ENCODE data around the gene ZEB2.

Gene ZEB2

GRCh38 chr2:144476682-144477081 lies 43.2 kb downstream of the ZEB2 start:
- no peaks in the 10 kb centered on the region for H3K4me1 Mint-ChIP-seq
- H3K27me3 Mint-ChIP-seq, result no peaks in the 10 kb centered on the region
- H3K4me3 Mint-ChIP-seq, result no peak overlapping the region
- H3K9me3 Mint-ChIP-seq, result no peaks in the 10 kb centered on the region
- H3K36me3 Mint-ChIP-seq, result no peaks in the 10 kb centered on the region
- H3K27ac Mint-ChIP-seq, result no peak overlapping the region

- Mint-ChIP-seq H3K27ac (no peak overlapping the region), H3K4me3 (no peak overlapping the region), H3K27me3 (no peaks in the 10 kb centered on the region), H3K4me1 (peaks cover 9% of the 10 kb centered on the region), H3K36me3 (no peaks in the 10 kb centered on the region), H3K9me3 (no peaks in the 10 kb centered on the region)
Observed at GRCh38 chr2:144475569-144476275, 44.2 kb downstream of the ZEB2 start.

GRCh38 chr2:144475044-144475443 lies 44.9 kb downstream of the ZEB2 start:
- H3K27me3 Mint-ChIP-seq, result no peaks in the 10 kb centered on the region
- no peak overlapping the region for H3K4me3 Mint-ChIP-seq
- H3K27ac Mint-ChIP-seq, result no peak overlapping the region

GRCh38 chr2:144474017-144474416 lies 45.9 kb downstream of the ZEB2 start:
- Mint-ChIP-seq H3K4me1 (peaks cover 11% of the 10 kb centered on the region), H3K36me3 (no peaks in the 10 kb centered on the region), H3K27ac (no peak overlapping the region), H3K9me3 (no peaks in the 10 kb centered on the region), H3K27me3 (no peaks in the 10 kb centered on the region), H3K4me3 (no peak overlapping the region)

More at GRCh38 chr2:144475044-144475443, 44.9 kb downstream of the ZEB2 start:
- Mint-ChIP-seq H3K4me1 (peaks cover 11% of the 10 kb centered on the region), H3K36me3 (no peaks in the 10 kb centered on the region), H3K9me3 (no peaks in the 10 kb centered on the region)

- H3K9me3 Mint-ChIP-seq, result no peaks in the 10 kb centered on the region
- H3K4me1 Mint-ChIP-seq, result peaks cover 11% of the 10 kb centered on the region
- no peak overlapping the region for H3K27ac Mint-ChIP-seq
- no peaks in the 10 kb centered on the region for H3K36me3 Mint-ChIP-seq
- no peak overlapping the region for H3K4me3 Mint-ChIP-seq
- peaks cover under 1% of the 10 kb centered on the region for H3K27me3 Mint-ChIP-seq
Observed at GRCh38 chr2:144472911-144473310, 47.0 kb downstream of the ZEB2 start.

GRCh38 chr2:144472046-144472412 lies 47.9 kb downstream of the ZEB2 start:
- Mint-ChIP-seq H3K9me3 (no peaks in the 10 kb centered on the region), H3K36me3 (no peaks in the 10 kb centered on the region), H3K4me1 (peaks cover 11% of the 10 kb centered on the region), H3K27me3 (peaks cover 1% of the 10 kb centered on the region), H3K27ac (no peak overlapping the region), H3K4me3 (no peak overlapping the region)

- H3K36me3 Mint-ChIP-seq, result no peaks in the 10 kb centered on the region
- H3K27ac Mint-ChIP-seq, result peak overlapping the region; percentile 83
- H3K9me3 Mint-ChIP-seq, result no peaks in the 10 kb centered on the region
- H3K4me3 Mint-ChIP-seq, result no peak overlapping the region
- peaks cover 1% of the 10 kb centered on the region for H3K27me3 Mint-ChIP-seq
- peaks cover 11% of the 10 kb centered on the region for H3K4me1 Mint-ChIP-seq
Observed at GRCh38 chr2:144471305-144472045, 48.4 kb downstream of the ZEB2 start.

- H3K27ac Mint-ChIP-seq, result peak overlapping the region; percentile 83
- H3K27me3 Mint-ChIP-seq, result peaks cover 1% of the 10 kb centered on the region
- no peaks in the 10 kb centered on the region for H3K9me3 Mint-ChIP-seq
- no peaks in the 10 kb centered on the region for H3K36me3 Mint-ChIP-seq
- H3K4me1 Mint-ChIP-seq, result peaks cover 11% of the 10 kb centered on the region
- H3K4me3 Mint-ChIP-seq, result no peak overlapping the region
Observed at GRCh38 chr2:144470816-144471215, 49.1 kb downstream of the ZEB2 start.

- no peaks in the 10 kb centered on the region for H3K36me3 Mint-ChIP-seq
- H3K27ac Mint-ChIP-seq, result no peak overlapping the region
- peaks cover 11% of the 10 kb centered on the region for H3K4me1 Mint-ChIP-seq
- peaks cover 1% of the 10 kb centered on the region for H3K27me3 Mint-ChIP-seq
- no peak overlapping the region for H3K4me3 Mint-ChIP-seq
- no peaks in the 10 kb centered on the region for H3K9me3 Mint-ChIP-seq
Observed at GRCh38 chr2:144470334-144470733, 49.6 kb downstream of the ZEB2 start.

GRCh38 chr2:144469798-144470197 lies 50.1 kb downstream of the ZEB2 start:
- Mint-ChIP-seq H3K36me3 (no peaks in the 10 kb centered on the region), H3K9me3 (no peaks in the 10 kb centered on the region), H3K27me3 (peaks cover 1% of the 10 kb centered on the region), H3K4me1 (peaks cover 11% of the 10 kb centered on the region), H3K27ac (no peak overlapping the region), H3K4me3 (no peak overlapping the region)

- Mint-ChIP-seq H3K27me3 (peaks cover 1% of the 10 kb centered on the region), H3K27ac (no peak overlapping the region), H3K4me1 (peaks cover 11% of the 10 kb centered on the region), H3K4me3 (no peak overlapping the region), H3K9me3 (no peaks in the 10 kb centered on the region), H3K36me3 (no peaks in the 10 kb centered on the region)
Observed at GRCh38 chr2:144468823-144469595, 50.9 kb downstream of the ZEB2 start.

- Mint-ChIP-seq H3K4me3 (no peak overlapping the region), H3K9me3 (no peaks in the 10 kb centered on the region), H3K27ac (no peak overlapping the region), H3K36me3 (no peaks in the 10 kb centered on the region), H3K4me1 (peaks cover 11% of the 10 kb centered on the region), H3K27me3 (peaks cover 1% of the 10 kb centered on the region)
Observed at GRCh38 chr2:144467502-144468137, 52.3 kb downstream of the ZEB2 start.

- Mint-ChIP-seq H3K9me3 (no peaks in the 10 kb centered on the region), H3K36me3 (no peaks in the 10 kb centered on the region), H3K4me1 (peaks cover 11% of the 10 kb centered on the region)
Observed at GRCh38 chr2:144466637-144467036, 53.3 kb downstream of the ZEB2 start.

GRCh38 chr2:144465749-144466148 lies 54.2 kb downstream of the ZEB2 start:
- Mint-ChIP-seq H3K4me3 (no peak overlapping the region), H3K27me3 (peaks cover 1% of the 10 kb centered on the region), H3K36me3 (no peaks in the 10 kb centered on the region), H3K9me3 (no peaks in the 10 kb centered on the region), H3K27ac (no peak overlapping the region), H3K4me1 (peaks cover 2% of the 10 kb centered on the region)

More at GRCh38 chr2:144466637-144467036, 53.3 kb downstream of the ZEB2 start:
- Mint-ChIP-seq H3K4me3 (no peak overlapping the region), H3K27me3 (peaks cover 1% of the 10 kb centered on the region), H3K27ac (no peak overlapping the region)

- H3K9me3 Mint-ChIP-seq, result no peaks in the 10 kb centered on the region
- H3K27ac Mint-ChIP-seq, result no peak overlapping the region
- no peaks in the 10 kb centered on the region for H3K4me1 Mint-ChIP-seq
- no peaks in the 10 kb centered on the region for H3K36me3 Mint-ChIP-seq
- peaks cover 1% of the 10 kb centered on the region for H3K27me3 Mint-ChIP-seq
- no peak overlapping the region for H3K4me3 Mint-ChIP-seq
Observed at GRCh38 chr2:144464730-144465129, 55.2 kb downstream of the ZEB2 start.
